Upper lobe of left lung (tissue), 6 donors: Measurements from ENCODE around the gene TMEM154. TPM values are rescaled to one million over a fixed set of nuclear protein-coding genes. Genes with fewer than 3 reads are reported as not detected.

Experiments
- ATAC-seq, 2 donors: fragments of 200-7000 bp; cut with Tn5 transposase; one replicate each; pipeline ENCODE4 v1.9.1; 2022; ENCODE audit warnings: mild to moderate bottlenecking in 2 of 2, moderate library complexity in 2 of 2; ENCODE audit not compliant: low FRiP score in 2 of 2
- DNase-seq, 2 donors: peaks; one replicate each; pipeline ENCODE4 v3.0.0-alpha.2; 2019 to 2020
- H3K27ac ChIP-seq, 4 donors: fragments of 200-600 bp; sonication (generic); one replicate each; pipeline ENCODE4 v1.5.1; 2016 to 2019
- H3K27me3 ChIP-seq, 4 donors: fragments of 200-600 bp; sonication (generic); one replicate each; pipeline ENCODE4 v1.5.1; 2017 to 2019
- H3K36me3 ChIP-seq, 4 donors: fragments of 200-600 bp; sonication (generic); one replicate each; pipeline ENCODE4 v1.5.1; 2016 to 2019
- H3K4me1 ChIP-seq, 4 donors: fragments of 200-600 bp; sonication (generic); one replicate each; pipeline ENCODE4 v1.5.1; 2018 to 2019
- H3K4me3 ChIP-seq, 4 donors: fragments of 200-600 bp; sonication (generic); one replicate each; pipeline ENCODE4 v1.5.1; 2017 to 2019; ENCODE audit warnings: mild to moderate bottlenecking in 2 of 4, moderate library complexity in 1 of 4
- H3K9me3 ChIP-seq, 4 donors: fragments of 200-600 bp; sonication (generic); one replicate each; pipeline ENCODE4 v1.5.1; 2018 to 2019
- CTCF ChIP-seq, 6 experiments: fragments of 450-650 bp in 4 of 6; fragments of 200-600 bp in 2 of 6; sonication (generic) in 2 of 6; IDR thresholded peaks; one replicate each; pipeline ENCODE4 v1.5.1; 2016 to 2019; ENCODE audit warnings: antibody characterized with exemption in 6 of 6
- EP300 ChIP-seq, 4 donors: sonication (generic); formaldehyde crosslinking; IDR thresholded peaks; one replicate each; pipeline ENCODE4 v1.5.1; 2017; ENCODE audit warnings: antibody characterized with exemption in 4 of 4, control low read depth in 2 of 4
- POLR2A ChIP-seq, 4 donors: fragments of 450-650 bp; IDR thresholded peaks; one replicate each; pipeline ENCODE4 v1.5.1; 2016 to 2017; ENCODE audit warnings: antibody characterized with exemption in 4 of 4, mild to moderate bottlenecking in 2 of 4
- POLR2AphosphoS5 ChIP-seq, 2 donors: sonication (generic); formaldehyde crosslinking; IDR thresholded peaks; one replicate each; pipeline ENCODE4 v1.5.1; 2017; ENCODE audit warnings: antibody characterized with exemption in 2 of 2
- WGBS, 2 donors: methylation state at CpG; one replicate each; pipeline ENCODE4 v1.1.5; 2017 to 2018; 5-methylcytosine and 5-hydroxymethylcytosine counted together
- total RNA-seq, 6 donors: library from RNA; depleted of rRNA in 4 of 6; stranded (reverse); fragments of >200 nt in 4 of 6; gene quantifications; one replicate each; pipeline versions ENCODE4 v1.1.0 to v1.2.1, GENCODE V29; 2016 to 2021
- donor health status: DM: no; HTN: no; CAD: no; lungs with moderate emphysema.
- donor health status: DM: no; HTN: yes; CAD: no; lungs with severe emphysema.

The TMEM154 gene
- total RNA-seq, 6 donors from 2014 or later: 2.4 to 18.7 (median 6.0) TPM

GRCh38 chr4:152690706-152691651 lies 11.2 kb upstream of the TMEM154 start:
- ATAC-seq (no peak), DNase-seq (no peak)
- Histone ChIP-seq H3K4me3 (no peak overlapping the region), H3K27ac (no peak overlapping the region), H3K36me3 (no peaks in the 10 kb centered on the region), H3K4me1 (no peaks in the 10 kb centered on the region), H3K27me3 (no peaks in the 10 kb centered on the region), H3K9me3 (no peaks in the 10 kb centered on the region)
- no peak for TF ChIP-seq POLR2A (IDR thresholded peaks at IDR 0.05)
- WGBS, 2 donors: 88 to 91% methylated on average over 4 of the region's 4 CpGs

- H3K27ac ChIP-seq: peak overlapping the region in 1 of 4 donors; percentile 16
- TF ChIP-seq EP300 (IDR thresholded peaks at IDR 0.05): no peak
- no peak for TF ChIP-seq CTCF (IDR thresholded peaks at IDR 0.05)
- no peak for TF ChIP-seq POLR2A (IDR thresholded peaks at IDR 0.05)
- TF ChIP-seq POLR2AphosphoS5 (IDR thresholded peaks at IDR 0.05): no peak
- 79 to 82% methylated on average over 7 of the region's 7 CpGs for WGBS, 2 donors
These were observed 10.1 kb upstream of the TMEM154 start for GRCh38 chr4:152689615-152690501.

GRCh38 chr4:152687974-152688599 lies 8.3 kb upstream of the TMEM154 start:
- 81 to 90% methylated on average over 2 of the region's 2 CpGs for WGBS, 2 donors
- no peaks in the 10 kb centered on the region for H3K9me3 ChIP-seq
- H3K27me3 ChIP-seq: no peaks in the 10 kb centered on the region
- H3K4me1 ChIP-seq: no peaks in the 10 kb centered on the region
- no peak overlapping the region for H3K27ac ChIP-seq
- no peak for TF ChIP-seq POLR2AphosphoS5 (IDR thresholded peaks at IDR 0.05)
- TF ChIP-seq CTCF (IDR thresholded peaks at IDR 0.05): no peak
- TF ChIP-seq POLR2A (IDR thresholded peaks at IDR 0.05): no peak
- no peak for TF ChIP-seq EP300 (IDR thresholded peaks at IDR 0.05)
- no peak overlapping the region for H3K4me3 ChIP-seq
- DNase-seq (no peak), ATAC-seq (no peak)
- H3K36me3 ChIP-seq: no peaks in the 10 kb centered on the region

More at GRCh38 chr4:152689615-152690501, 10.1 kb upstream of the TMEM154 start:
- ATAC-seq (no peak), DNase-seq (peak in 1 of 2 donors; percentile 35)
- Histone ChIP-seq H3K9me3 (no peaks in the 10 kb centered on the region), H3K27me3 (no peaks in the 10 kb centered on the region), H3K4me1 (no peaks in the 10 kb centered on the region), H3K4me3 (no peak overlapping the region), H3K36me3 (no peaks in the 10 kb centered on the region)

- DNase-seq (no peak), ATAC-seq (no peak)
- no peaks in the 10 kb centered on the region for H3K4me1 ChIP-seq
- no peak overlapping the region for H3K27ac ChIP-seq
- TF ChIP-seq CTCF (IDR thresholded peaks at IDR 0.05) (no peak), POLR2AphosphoS5 (IDR thresholded peaks at IDR 0.05) (no peak), POLR2A (IDR thresholded peaks at IDR 0.05) (no peak)
- no peaks in the 10 kb centered on the region for H3K27me3 ChIP-seq
- WGBS, 2 donors: 55 to 63% methylated on average over 8 of the region's 8 CpGs
- H3K4me3 ChIP-seq: no peak overlapping the region
- no peaks in the 10 kb centered on the region for H3K36me3 ChIP-seq
- no peaks in the 10 kb centered on the region for H3K9me3 ChIP-seq
These were observed 6.7 kb upstream of the TMEM154 start for GRCh38 chr4:152686452-152687013.
